SU-DHL-6 (cell line): ENCODE results near the gene RAP2B.

Experiments used
- H2AFZ ChIP-seq: fragments of 200-600 bp; sonication (generic); 2 replicates; pipeline ENCODE4 v1.6.1; 2014; ENCODE audit warnings: low read depth, mild to moderate bottlenecking, moderate library complexity, mixed read lengths, antibody characterized with exemption, low read length; ENCODE audit not compliant: severe bottlenecking
- H3F3A ChIP-seq: fragments of 200-600 bp; shearing (Covaris generic); 2 replicates; pipeline ENCODE4 v1.6.0; 2016; ENCODE audit warnings: antibody characterized with exemption, mild to moderate bottlenecking; ENCODE audit not compliant: insufficient read depth
- H3K27ac ChIP-seq: fragments of 200-600 bp; sonication (generic); 2 replicates; pipeline ENCODE4 v1.5.1; 2016; ENCODE audit warnings: low read depth, mild to moderate bottlenecking, low read length, moderate library complexity, mixed read lengths
- H3K27me3 ChIP-seq: fragments of 200-600 bp; sonication (generic), shearing (Covaris generic); 2 replicates; pipeline ENCODE4 v1.6.0; 2014; ENCODE audit warnings: mild to moderate bottlenecking, low read length
- H3K36me3 ChIP-seq: fragments of 200-600 bp; sonication (generic); 2 replicates; pipeline ENCODE4 v1.6.1; 2014; ENCODE audit warnings: mild to moderate bottlenecking, low read length, mixed read lengths
- H3K4me2 ChIP-seq: fragments of 300-600, 200-600 bp; shearing (Covaris generic), sonication (generic); 2 replicates; pipeline ENCODE4 v1.6.0; 2014; ENCODE audit warnings: low read length, low read depth, mild to moderate bottlenecking; ENCODE audit not compliant: poor library complexity, severe bottlenecking
- H3K4me3 ChIP-seq: fragments of 200-600 bp; sonication (generic); 2 replicates; pipeline ENCODE4 v1.5.1; 2014; ENCODE audit warnings: antibody characterized with exemption, low read length, mild to moderate bottlenecking, mixed read lengths; ENCODE audit not compliant: insufficient read depth, poor library complexity, severe bottlenecking
- H3K79me2 ChIP-seq: fragments of 200-600 bp; sonication (generic); 2 replicates; pipeline ENCODE4 v1.6.1; 2014; ENCODE audit warnings: mild to moderate bottlenecking, low read length, moderate library complexity; ENCODE audit not compliant: insufficient read depth
- H3K9ac ChIP-seq: fragments of 200-600 bp; sonication (generic); 2 replicates; pipeline ENCODE4 v1.7.0; 2014; ENCODE audit warnings: mild to moderate bottlenecking, low read length
- H3K9me2 ChIP-seq: fragments of 200-600 bp; sonication (generic); replicated peaks from 2 replicates; pipeline ENCODE4 v1.6.1; 2014; ENCODE audit warnings: low read length; ENCODE audit not compliant: insufficient read depth
- H3K9me3 ChIP-seq: fragments of 200-600 bp; sonication (generic); 2 replicates; pipeline ENCODE4 v1.6.1; 2014; ENCODE audit warnings: low read length, mixed read lengths; ENCODE audit not compliant: insufficient read depth
- H4K20me1 ChIP-seq: fragments of 200-600 bp; sonication (generic); 2 replicates; pipeline ENCODE4 v1.6.1; 2014; ENCODE audit warnings: low read depth, mild to moderate bottlenecking, antibody characterized with exemption, low read length, moderate library complexity, mixed read lengths
- CTCF ChIP-seq: fragments of 200-600 bp; sonication (generic); IDR thresholded peaks from one replicate; pipeline ENCODE4 v1.5.1; 2017; ENCODE audit warnings: antibody characterized with exemption, mild to moderate bottlenecking, low read length, moderate library complexity; ENCODE audit not compliant: insufficient read depth, poor library complexity, severe bottlenecking
- EZH2phosphoT487 ChIP-seq: fragments of 200-600 bp; sonication (generic), shearing (Covaris generic); conservative IDR thresholded peaks from 2 replicates; pipeline ENCODE4 v1.6.1; 2018; ENCODE audit warnings: mild to moderate bottlenecking, antibody characterized with exemption, low read length, moderate library complexity, mixed read lengths

The RAP2B gene

GRCh38 chr3:153195349-153195879, 33.4 kb downstream of the RAP2B start:
- H3K27me3 ChIP-seq: no peaks in the 10 kb centered on the region
- no peak overlapping the region for H3K9ac ChIP-seq

GRCh38 chr3:153209596-153209995, 47.6 kb downstream of the RAP2B start:
- no peaks in the 10 kb centered on the region for H3K79me2 ChIP-seq
- no peaks in the 10 kb centered on the region for H3K9me3 ChIP-seq
- no peak overlapping the region for H3K4me2 ChIP-seq
- no peaks in the 10 kb centered on the region for H3F3A ChIP-seq
- no peak overlapping the region for H3K9ac ChIP-seq
- no peaks in the 10 kb centered on the region for H4K20me1 ChIP-seq
- no peak overlapping the region for H3K27ac ChIP-seq
- no peaks in the 10 kb centered on the region for H3K27me3 ChIP-seq
- no peaks in the 10 kb centered on the region for H3K36me3 ChIP-seq
- H2AFZ ChIP-seq: no peak overlapping the region
- no peak overlapping the region for H3K4me3 ChIP-seq
- H3K9me2 ChIP-seq: no peaks in the 10 kb centered on the region
- TF ChIP-seq EZH2phosphoT487: no peak
- no peak for TF ChIP-seq CTCF

More at GRCh38 chr3:153195349-153195879, 33.4 kb downstream of the RAP2B start:
- TF ChIP-seq EZH2phosphoT487 (no peak), CTCF (no peak)
- no peaks in the 10 kb centered on the region for H3K79me2 ChIP-seq
- no peaks in the 10 kb centered on the region for H3K36me3 ChIP-seq
- H3K9me2 ChIP-seq: no peaks in the 10 kb centered on the region
- no peak overlapping the region for H2AFZ ChIP-seq
- no peaks in the 10 kb centered on the region for H3K9me3 ChIP-seq
- H3K4me2 ChIP-seq: no peak overlapping the region
- H3K27ac ChIP-seq: no peak overlapping the region
- H3K4me3 ChIP-seq: no peak overlapping the region
- no peaks in the 10 kb centered on the region for H4K20me1 ChIP-seq
- no peaks in the 10 kb centered on the region for H3F3A ChIP-seq

- no peak overlapping the region for H3K4me2 ChIP-seq
- TF ChIP-seq CTCF (no peak), EZH2phosphoT487 (no peak)
- no peak overlapping the region for H3K27ac ChIP-seq
These were observed 48.1 kb downstream of the RAP2B start for GRCh38 chr3:153210146-153210545.

More at GRCh38 chr3:153210146-153210545, 48.1 kb downstream of the RAP2B start:
- Histone ChIP-seq H3K9me3 (no peaks in the 10 kb centered on the region), H3K9me2 (no peaks in the 10 kb centered on the region), H3K9ac (no peak overlapping the region), H3K79me2 (no peaks in the 10 kb centered on the region), H3F3A (no peaks in the 10 kb centered on the region), H3K27me3 (no peaks in the 10 kb centered on the region), H3K36me3 (no peaks in the 10 kb centered on the region), H2AFZ (no peak overlapping the region), H4K20me1 (no peaks in the 10 kb centered on the region), H3K4me3 (no peak overlapping the region)
